Parathyroid adenoma (tissue), 2 donors: ENCODE data around the gene SPHK2.
A peak's percentile ranks its signal among the peaks of the same experiment; 100 is the strongest.

Experiments used
- H2AFZ ChIP-seq: fragments of 300-600 bp; sonication (generic); one replicate; pipeline ENCODE4 v1.7.0; 2017; ENCODE audit warnings: antibody characterized with exemption, mild to moderate bottlenecking
- H3K27ac ChIP-seq: fragments of 300-600 bp; sonication (generic); one replicate; pipeline ENCODE4 v1.7.0; 2017
- H3K27me3 ChIP-seq: fragments of 300-600 bp; sonication (generic); one replicate; pipeline ENCODE4 v1.7.0; 2017; ENCODE audit warnings: low read length; ENCODE audit not compliant: control insufficient read depth, insufficient read depth
- H3K36me3 ChIP-seq: fragments of 300-600 bp; sonication (generic); one replicate; pipeline ENCODE4 v1.7.0; 2017; ENCODE audit warnings: low read length; ENCODE audit not compliant: control insufficient read depth, insufficient read depth
- H3K4me1 ChIP-seq: fragments of 300-600 bp; sonication (generic); one replicate; pipeline ENCODE4 v1.7.0; 2017; ENCODE audit warnings: control low read depth
- H3K4me2 ChIP-seq: fragments of 300-600 bp; sonication (generic); one replicate; pipeline ENCODE4 v1.7.0; 2017; ENCODE audit warnings: low read length
- H3K4me3 ChIP-seq: fragments of 300-600 bp; sonication (generic); one replicate; pipeline ENCODE4 v1.7.0; 2017; ENCODE audit warnings: low read depth, low read length
- H3K79me2 ChIP-seq: fragments of 300-600 bp; sonication (generic); one replicate; pipeline ENCODE4 v1.7.0; 2017; ENCODE audit warnings: control low read depth
- H3K9ac ChIP-seq: fragments of 300-600 bp; sonication (generic); one replicate; pipeline ENCODE4 v1.7.0; 2017; ENCODE audit warnings: mild to moderate bottlenecking
- H3K9me3 ChIP-seq: fragments of 300-600 bp; sonication (generic); one replicate; pipeline ENCODE4 v1.7.0; 2017; ENCODE audit warnings: low read length; ENCODE audit not compliant: control insufficient read depth
- TF ChIP-seq, protein P1 (sequence below): fragments of 300-600 bp; sonication (generic); IDR thresholded peaks from one replicate; pipeline ENCODE4 v1.7.0; 2017; ENCODE audit warnings: antibody characterized with exemption, mild to moderate bottlenecking
- donor health status: primary hyperparathyroidism.

SPHK2 gene

DNA sequence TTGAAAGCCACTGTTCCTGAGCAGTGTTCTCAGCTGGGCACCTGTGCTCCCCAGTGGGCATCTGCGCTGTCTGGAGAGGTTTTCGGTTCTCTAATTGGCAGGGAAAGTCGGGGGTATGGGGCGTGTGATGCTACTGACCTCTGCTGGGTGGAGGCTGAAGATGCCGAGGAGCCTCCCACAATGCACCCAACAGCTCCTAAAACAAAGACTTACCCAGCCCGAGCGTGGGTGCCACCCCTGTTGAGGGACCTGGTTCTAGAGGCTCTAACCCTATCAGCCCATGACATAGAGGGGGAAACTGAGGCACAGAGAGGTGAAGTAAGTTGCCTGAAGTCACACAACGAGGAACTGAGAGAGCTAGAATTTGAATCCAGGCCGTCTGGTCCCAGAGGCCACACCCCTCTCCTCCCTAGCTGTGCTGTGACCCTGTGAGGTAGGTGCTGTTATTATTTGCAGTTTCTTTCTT lies 10.5 kb upstream of the SPHK2 start:
- no peaks in the 10 kb centered on the region for H3K79me2 ChIP-seq
- TF ChIP-seq, protein P1, sequence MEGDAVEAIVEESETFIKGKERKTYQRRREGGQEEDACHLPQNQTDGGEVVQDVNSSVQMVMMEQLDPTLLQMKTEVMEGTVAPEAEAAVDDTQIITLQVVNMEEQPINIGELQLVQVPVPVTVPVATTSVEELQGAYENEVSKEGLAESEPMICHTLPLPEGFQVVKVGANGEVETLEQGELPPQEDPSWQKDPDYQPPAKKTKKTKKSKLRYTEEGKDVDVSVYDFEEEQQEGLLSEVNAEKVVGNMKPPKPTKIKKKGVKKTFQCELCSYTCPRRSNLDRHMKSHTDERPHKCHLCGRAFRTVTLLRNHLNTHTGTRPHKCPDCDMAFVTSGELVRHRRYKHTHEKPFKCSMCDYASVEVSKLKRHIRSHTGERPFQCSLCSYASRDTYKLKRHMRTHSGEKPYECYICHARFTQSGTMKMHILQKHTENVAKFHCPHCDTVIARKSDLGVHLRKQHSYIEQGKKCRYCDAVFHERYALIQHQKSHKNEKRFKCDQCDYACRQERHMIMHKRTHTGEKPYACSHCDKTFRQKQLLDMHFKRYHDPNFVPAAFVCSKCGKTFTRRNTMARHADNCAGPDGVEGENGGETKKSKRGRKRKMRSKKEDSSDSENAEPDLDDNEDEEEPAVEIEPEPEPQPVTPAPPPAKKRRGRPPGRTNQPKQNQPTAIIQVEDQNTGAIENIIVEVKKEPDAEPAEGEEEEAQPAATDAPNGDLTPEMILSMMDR = peak; percentile 42
- H3K36me3 ChIP-seq = no peaks in the 10 kb centered on the region
- H3K9ac ChIP-seq = no peak overlapping the region
- H3K27ac ChIP-seq = no peak overlapping the region
- no peak overlapping the region for H3K4me2 ChIP-seq
- no peaks in the 10 kb centered on the region for H3K4me1 ChIP-seq
- H3K9me3 ChIP-seq = no peaks in the 10 kb centered on the region
- H3K27me3 ChIP-seq = no peaks in the 10 kb centered on the region
- H2AFZ ChIP-seq = peak overlapping the region; percentile 31
- H3K4me3 ChIP-seq = no peak overlapping the region

DNA sequence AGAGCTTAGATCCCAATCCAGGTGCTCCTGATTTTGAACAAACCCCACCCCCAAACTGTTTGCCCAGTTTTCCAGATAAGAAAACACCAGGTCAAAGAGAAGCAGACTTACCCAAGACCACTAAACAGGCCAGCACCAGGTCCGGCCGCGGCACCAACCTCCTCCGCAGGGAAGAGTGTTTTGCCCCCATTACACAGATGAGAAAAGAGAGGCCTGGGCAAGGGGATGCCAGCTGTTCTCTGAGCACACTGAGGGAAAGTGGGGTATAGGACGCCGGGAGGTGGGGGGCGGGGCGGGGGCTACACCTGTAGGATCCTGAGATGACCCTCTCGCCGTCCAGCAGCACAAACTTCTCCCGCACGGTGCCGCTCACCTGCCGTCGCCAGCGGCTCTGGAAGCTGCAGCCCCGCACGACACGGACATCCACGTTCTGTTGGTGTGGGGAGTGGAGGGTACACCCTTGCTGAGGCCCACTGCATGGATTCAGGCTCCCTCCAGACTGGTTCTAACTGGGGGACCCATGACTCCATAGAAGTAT lies 9.7 kb upstream of the SPHK2 start:
- no peaks in the 10 kb centered on the region for H3K36me3 ChIP-seq
- TF ChIP-seq, protein P1 = no peak
- no peak overlapping the region for H3K4me2 ChIP-seq
- no peak overlapping the region for H3K4me3 ChIP-seq
- H3K27ac ChIP-seq = no peak overlapping the region
- no peaks in the 10 kb centered on the region for H3K9me3 ChIP-seq
- H3K9ac ChIP-seq = no peak overlapping the region
- H3K4me1 ChIP-seq = no peaks in the 10 kb centered on the region
- H2AFZ ChIP-seq = no peak overlapping the region
- H3K79me2 ChIP-seq = no peaks in the 10 kb centered on the region
- no peaks in the 10 kb centered on the region for H3K27me3 ChIP-seq

DNA sequence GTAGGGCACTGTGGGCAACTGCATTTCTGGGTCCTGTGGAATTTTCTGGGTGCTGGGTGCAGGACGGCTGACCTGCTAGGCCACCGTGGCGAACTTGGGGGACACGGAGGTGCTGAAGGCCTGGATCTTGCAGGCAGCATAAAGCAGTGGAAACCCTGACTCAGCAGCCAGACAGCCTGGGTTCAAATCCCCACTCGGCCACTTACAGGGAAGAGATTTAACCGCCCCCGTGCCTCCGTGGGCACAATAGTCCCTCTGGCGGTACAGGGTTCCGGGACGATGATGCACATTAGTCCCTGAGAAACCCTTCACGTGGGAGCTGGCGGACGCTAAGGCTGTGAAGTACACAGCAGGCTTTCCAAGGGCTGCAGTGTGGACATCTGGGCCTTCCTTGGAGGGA lies 7.4 kb upstream of the SPHK2 start:
- Histone ChIP-seq H3K36me3 (no peaks in the 10 kb centered on the region), H2AFZ (no peak overlapping the region), H3K4me3 (no peak overlapping the region), H3K9me3 (no peaks in the 10 kb centered on the region), H3K4me1 (peaks cover 4% of the 10 kb centered on the region), H3K79me2 (no peaks in the 10 kb centered on the region), H3K27me3 (no peaks in the 10 kb centered on the region), H3K27ac (no peak overlapping the region), H3K4me2 (no peak overlapping the region), H3K9ac (no peak overlapping the region)
- TF ChIP-seq, protein P1 = no peak

DNA sequence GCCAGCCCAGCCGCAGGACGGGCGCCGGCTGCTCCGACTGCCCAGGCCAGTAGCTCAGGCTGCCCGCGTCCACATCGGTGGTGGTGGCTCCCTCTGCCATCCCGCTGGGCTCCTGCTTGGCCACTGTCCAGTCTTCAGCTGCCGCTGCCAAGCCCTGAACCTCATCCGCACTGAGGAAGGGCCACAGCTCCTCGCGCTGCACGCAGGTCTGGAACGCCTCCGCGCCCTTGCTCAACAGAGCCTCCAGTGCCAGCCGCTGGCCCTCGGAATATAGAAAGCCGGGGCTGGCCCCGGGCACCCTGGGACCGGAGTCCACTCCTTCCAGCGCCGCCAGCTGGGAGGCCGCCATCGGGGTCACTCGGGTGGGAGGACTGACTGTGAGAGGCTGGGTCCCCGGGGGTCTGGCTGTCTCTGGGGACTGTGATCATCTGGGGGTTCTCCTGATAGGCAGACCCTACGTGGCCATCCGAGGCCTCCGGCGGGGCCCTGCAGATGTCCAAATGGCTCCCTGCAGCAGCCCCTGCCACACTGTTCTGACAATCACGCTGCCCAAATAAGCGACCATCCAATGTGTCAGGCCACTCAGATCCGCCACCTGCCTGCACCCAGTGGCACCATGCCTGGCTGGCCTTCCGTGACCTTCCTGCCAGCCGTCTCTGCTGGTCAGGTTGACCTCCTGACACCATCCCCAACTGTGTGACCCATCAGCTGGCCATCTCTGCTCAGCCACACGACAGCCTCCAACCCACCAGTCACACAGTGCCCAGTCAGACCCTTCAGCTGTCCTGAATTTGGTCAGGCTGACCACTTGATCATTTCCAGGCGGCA lies 6.1 kb upstream of the SPHK2 start:
- H3K9ac ChIP-seq = no peak overlapping the region
- no peak overlapping the region for H3K4me3 ChIP-seq
- no peaks in the 10 kb centered on the region for H3K79me2 ChIP-seq
- H3K27me3 ChIP-seq = no peaks in the 10 kb centered on the region
- no peak overlapping the region for H3K4me2 ChIP-seq
- no peaks in the 10 kb centered on the region for H3K9me3 ChIP-seq
- no peaks in the 10 kb centered on the region for H3K36me3 ChIP-seq
- no peak overlapping the region for H2AFZ ChIP-seq
- H3K27ac ChIP-seq = no peak overlapping the region
- H3K4me1 ChIP-seq = peaks cover 16% of the 10 kb centered on the region
- TF ChIP-seq, protein P1 = no peak
